Lower lobe of right lung (tissue), 2 donors: ENCODE data around the gene TIGD1. TPM values are rescaled to one million over a fixed set of nuclear protein-coding genes. Genes with fewer than 3 reads are reported as not detected.

Source experiments
- ATAC-seq, 2 donors: fragments of 200-7000 bp; cut with Tn5 transposase; one replicate each; pipeline ENCODE4 v1.9.1; 2020 to 2022; ENCODE audit warnings: mild to moderate bottlenecking in 2 of 2, moderate library complexity in 2 of 2
- DNase-seq: peaks from one replicate; pipeline ENCODE4 v3.0.0-alpha.2; 2020
- H3K27ac ChIP-seq: fragments of 200-600 bp; one replicate; pipeline ENCODE4 v1.8.0; 2022
- H3K27me3 ChIP-seq: fragments of 200-600 bp; one replicate; pipeline ENCODE4 v1.8.0; 2022; ENCODE audit warnings: low read depth
- H3K36me3 ChIP-seq: fragments of 200-600 bp; one replicate; pipeline ENCODE4 v1.8.0; 2022; ENCODE audit warnings: mild to moderate bottlenecking
- H3K4me1 ChIP-seq: fragments of 200-600 bp; one replicate; pipeline ENCODE4 v1.8.0; 2022
- H3K4me3 ChIP-seq: fragments of 200-600 bp; one replicate; pipeline ENCODE4 v1.8.0; 2022; ENCODE audit warnings: mild to moderate bottlenecking
- H3K9me3 ChIP-seq: fragments of 200-600 bp; one replicate; pipeline ENCODE4 v1.8.0; 2022
- CTCF ChIP-seq: fragments of 200-600 bp; IDR thresholded peaks from one replicate; pipeline ENCODE4 v1.8.0; 2022; ENCODE audit warnings: antibody characterized with exemption, mild to moderate bottlenecking
- intact Hi-C: fragments of 100-400 bp; cut with DNase I; formaldehyde crosslinking; loops from one replicate; pipeline ENCODE4 v1.11.0; 2022
- total RNA-seq: library from RNA; stranded (reverse); fragmentation: NEBNext Ultra II Directional; extraction: Animal tissue kit (Norgen Biotek cat#: 25700); gene quantifications from one replicate; pipeline ENCODE4 v1.2.1, GENCODE V29; 2021
- donor health status: DM: no; HTN: yes; CAD: no; lungs with severe emphysema.

TIGD1 gene
- total RNA-seq, 1 donor from 2014 or later: 3.7 TPM

GRCh38 chr2:232588680-232589585 lies 38.6 kb upstream of the TIGD1 start:
- no peaks in the 10 kb centered on the region for H3K27me3 ChIP-seq
- H3K27ac ChIP-seq: no peak overlapping the region

GRCh38 chr2:232588031-232588430 lies 37.7 kb upstream of the TIGD1 start:
- DNase-seq: no peak
- H3K27ac ChIP-seq: no peak overlapping the region
- TF ChIP-seq CTCF: no peak
- no peaks in the 10 kb centered on the region for H3K27me3 ChIP-seq
- H3K9me3 ChIP-seq: no peaks in the 10 kb centered on the region
- H3K36me3 ChIP-seq: no peaks in the 10 kb centered on the region
- H3K4me1 ChIP-seq: no peaks in the 10 kb centered on the region
- ATAC-seq: peak in 1 of 2 donors; percentile 11
- H3K4me3 ChIP-seq: no peak overlapping the region
- intact Hi-C loops: no loop called here

More at GRCh38 chr2:232588680-232589585, 38.6 kb upstream of the TIGD1 start:
- Histone ChIP-seq H3K4me3 (no peak overlapping the region), H3K36me3 (no peaks in the 10 kb centered on the region), H3K4me1 (no peaks in the 10 kb centered on the region), H3K9me3 (no peaks in the 10 kb centered on the region)
- intact Hi-C loops: no loop called here
- no peak for TF ChIP-seq CTCF
- ATAC-seq (peak; percentile 51 to 73), DNase-seq (peak; percentile 51)

GRCh38 chr2:232587512-232587911 lies 37.2 kb upstream of the TIGD1 start:
- ATAC-seq: peak; percentile 57 to 61
- DNase-seq: no peak
- H3K4me1 ChIP-seq: no peaks in the 10 kb centered on the region
- no peak overlapping the region for H3K27ac ChIP-seq
- H3K36me3 ChIP-seq: no peaks in the 10 kb centered on the region
- H3K27me3 ChIP-seq: no peaks in the 10 kb centered on the region
- H3K4me3 ChIP-seq: no peak overlapping the region
- no peak for TF ChIP-seq CTCF
- no peaks in the 10 kb centered on the region for H3K9me3 ChIP-seq
- intact Hi-C loops: no loop called here

- no peak for TF ChIP-seq CTCF
- H3K4me1 ChIP-seq: no peaks in the 10 kb centered on the region
- H3K9me3 ChIP-seq: no peaks in the 10 kb centered on the region
- no peak overlapping the region for H3K27ac ChIP-seq
- intact Hi-C loops: no loop called here
- no peak overlapping the region for H3K4me3 ChIP-seq
- ATAC-seq: peak; percentile 11 to 17
- DNase-seq: no peak
- H3K36me3 ChIP-seq: peaks cover 4% of the 10 kb centered on the region
- no peaks in the 10 kb centered on the region for H3K27me3 ChIP-seq
These were observed 36.7 kb upstream of the TIGD1 start for GRCh38 chr2:232586943-232587505.

- H3K27ac ChIP-seq: no peak overlapping the region
- TF ChIP-seq CTCF: no peak
- H3K4me1 ChIP-seq: no peaks in the 10 kb centered on the region
- intact Hi-C loops: no loop called here
- H3K36me3 ChIP-seq: peaks cover 24% of the 10 kb centered on the region
- no peaks in the 10 kb centered on the region for H3K27me3 ChIP-seq
- ATAC-seq (no peak), DNase-seq (no peak)
- H3K4me3 ChIP-seq: no peak overlapping the region
- H3K9me3 ChIP-seq: no peaks in the 10 kb centered on the region
These were observed 33.9 kb upstream of the TIGD1 start for GRCh38 chr2:232584238-232584637.
